ENCODE results near the gene MBD3.

DNA sequence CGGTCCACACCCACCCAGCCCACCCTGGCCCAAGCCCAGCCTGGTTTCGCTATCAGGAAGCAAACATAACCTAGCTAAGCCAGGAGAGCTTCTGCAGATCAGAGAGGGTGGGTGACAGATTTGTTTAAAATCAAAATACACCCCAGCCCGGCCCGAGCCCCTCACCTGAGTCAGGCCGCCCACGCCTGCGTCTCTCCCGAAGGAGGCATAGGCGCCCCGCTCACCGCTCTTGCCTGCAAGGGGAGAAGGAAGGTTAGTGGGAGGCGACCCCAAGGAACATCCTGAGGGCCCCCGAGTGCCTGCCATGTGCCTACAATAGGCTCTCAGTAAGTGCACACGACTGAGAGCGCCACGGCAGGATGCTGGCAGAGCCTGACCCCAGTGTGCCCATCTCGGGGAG, 34.5 kb upstream of the MBD3 start:
- TF ChIP-seq POLR2A (IDR thresholded peaks at IDR 0.05): no peak
- no peak for TF ChIP-seq CTCF (IDR thresholded peaks at IDR 0.05)
